Ectodermal cell (in vitro differentiated cells): ENCODE results near the gene PPM1M.

Experiments
- H3K27ac ChIP-seq: 2 replicates; pipeline ENCODE4 v1.7.0; 2013; ENCODE audit warnings: mild to moderate bottlenecking, low read depth, low read length; ENCODE audit not compliant: insufficient read depth, poor library complexity, severe bottlenecking
- H3K27me3 ChIP-seq: 2 replicates; pipeline ENCODE4 v1.7.0; 2013; ENCODE audit warnings: mild to moderate bottlenecking, low read length; ENCODE audit not compliant: insufficient read depth, control insufficient read depth, poor library complexity, severe bottlenecking
- H3K36me3 ChIP-seq: one replicate; pipeline ENCODE4 v1.7.0; 2013; ENCODE audit warnings: low read length; ENCODE audit not compliant: control insufficient read depth, insufficient read depth
- H3K4me1 ChIP-seq: one replicate; pipeline ENCODE4 v1.7.0; 2013; ENCODE audit warnings: low read length; ENCODE audit not compliant: control insufficient read depth, insufficient read depth
- H3K4me3 ChIP-seq: 2 replicates; pipeline ENCODE4 v1.7.0; 2013; ENCODE audit warnings: low read depth, low read length, control low read depth; ENCODE audit not compliant: insufficient read depth
- H3K9me3 ChIP-seq: 2 replicates; pipeline ENCODE4 v1.7.0; 2013; ENCODE audit warnings: mild to moderate bottlenecking, low read length, moderate library complexity; ENCODE audit not compliant: control insufficient read depth
- WGBS, 2 experiments: methylation state at CpG; one replicate each; pipeline ENCODE4 v1.1.7; 2013; ENCODE audit warnings: missing lambda C conversion rate in 2 of 2; 5-methylcytosine and 5-hydroxymethylcytosine counted together

The PPM1M gene

GRCh38 chr3:52289338-52289746, 43.8 kb downstream of the PPM1M start:
- Histone ChIP-seq H3K36me3 (no peaks in the 10 kb centered on the region), H3K4me1 (peaks cover 6% of the 10 kb centered on the region), H3K27me3 (no peaks in the 10 kb centered on the region), H3K27ac (no peak overlapping the region), H3K4me3 (no peak overlapping the region), H3K9me3 (no peaks in the 10 kb centered on the region)
- WGBS, 2 experiments: 90 to 100% methylated on average over 1 of the region's 1 CpG

- 88 to 90% methylated on average over 15 of the region's 15 CpGs for WGBS, 2 experiments
- Histone ChIP-seq H3K4me3 (no peak overlapping the region), H3K9me3 (no peaks in the 10 kb centered on the region), H3K4me1 (peaks cover 6% of the 10 kb centered on the region), H3K27me3 (no peaks in the 10 kb centered on the region), H3K36me3 (no peaks in the 10 kb centered on the region), H3K27ac (no peak overlapping the region)
Measured at GRCh38 chr3:52289747-52290595, 44.4 kb downstream of the PPM1M start.

GRCh38 chr3:52290596-52291507, 45.3 kb downstream of the PPM1M start:
- H3K27ac ChIP-seq: no peak overlapping the region
- 93% methylated on average over 23 of the region's 23 CpGs for WGBS, 2 experiments
- no peak overlapping the region for H3K4me3 ChIP-seq

GRCh38 chr3:52291508-52292181, 46.1 kb downstream of the PPM1M start:
- H3K4me1 ChIP-seq: peaks cover 4% of the 10 kb centered on the region

More at GRCh38 chr3:52290596-52291507, 45.3 kb downstream of the PPM1M start:
- Histone ChIP-seq H3K9me3 (no peaks in the 10 kb centered on the region), H3K36me3 (no peaks in the 10 kb centered on the region), H3K27me3 (no peaks in the 10 kb centered on the region), H3K4me1 (peaks cover 6% of the 10 kb centered on the region)

GRCh38 chr3:52292247-52293065, 46.9 kb downstream of the PPM1M start:
- no peak overlapping the region for H3K4me3 ChIP-seq
- 96% methylated on average over 20 of the region's 20 CpGs for WGBS, 2 experiments
- H3K36me3 ChIP-seq: no peaks in the 10 kb centered on the region
- no peak overlapping the region for H3K27ac ChIP-seq
- no peaks in the 10 kb centered on the region for H3K27me3 ChIP-seq
- H3K9me3 ChIP-seq: no peaks in the 10 kb centered on the region
- no peaks in the 10 kb centered on the region for H3K4me1 ChIP-seq

More at GRCh38 chr3:52291508-52292181, 46.1 kb downstream of the PPM1M start:
- H3K9me3 ChIP-seq: no peaks in the 10 kb centered on the region
- H3K4me3 ChIP-seq: no peak overlapping the region
- 84 to 89% methylated on average over 7 of the region's 7 CpGs for WGBS, 2 experiments
- no peaks in the 10 kb centered on the region for H3K36me3 ChIP-seq
- no peaks in the 10 kb centered on the region for H3K27me3 ChIP-seq
- no peak overlapping the region for H3K27ac ChIP-seq

GRCh38 chr3:52293491-52294319, 48.1 kb downstream of the PPM1M start:
- no peaks in the 10 kb centered on the region for H3K27me3 ChIP-seq
- no peak overlapping the region for H3K27ac ChIP-seq
- no peaks in the 10 kb centered on the region for H3K36me3 ChIP-seq
- WGBS, 2 experiments: 91 to 92% methylated on average over 17 of the region's 17 CpGs
- no peak overlapping the region for H3K4me3 ChIP-seq
- H3K9me3 ChIP-seq: no peaks in the 10 kb centered on the region
- H3K4me1 ChIP-seq: peaks cover 9% of the 10 kb centered on the region

- Histone ChIP-seq H3K4me1 (peaks cover 16% of the 10 kb centered on the region), H3K4me3 (no peak overlapping the region), H3K36me3 (no peaks in the 10 kb centered on the region), H3K9me3 (no peaks in the 10 kb centered on the region), H3K27ac (no peak overlapping the region), H3K27me3 (no peaks in the 10 kb centered on the region)
- 85 to 86% methylated on average over 11 of the region's 11 CpGs for WGBS, 2 experiments
Measured at GRCh38 chr3:52294320-52295150, 49.0 kb downstream of the PPM1M start.

GRCh38 chr3:52295671-52296208, 50.2 kb downstream of the PPM1M start:
- Histone ChIP-seq H3K27ac (no peak overlapping the region), H3K4me3 (no peak overlapping the region), H3K36me3 (no peaks in the 10 kb centered on the region), H3K27me3 (no peaks in the 10 kb centered on the region), H3K4me1 (peaks cover 28% of the 10 kb centered on the region), H3K9me3 (no peaks in the 10 kb centered on the region)
- WGBS, 2 experiments: 89 to 93% methylated on average over 5 of the region's 5 CpGs
